Activated T-cell treated with anti-CD3 and anti-CD28 coated beads, Interleukin-2, amount 50 U/mL, for 24 hours (primary cell): ENCODE measurements around the gene BID.

Source experiments
- DNase-seq: peaks from one replicate; pipeline ENCODE4 v3.0.0-alpha.2; 2020
- H3K27ac Mint-ChIP-seq: 2 replicates; pipeline ENCODE4 v1.8.0; 2020; ENCODE audit warnings: mild to moderate bottlenecking, mixed read lengths
- H3K27me3 Mint-ChIP-seq: 2 replicates; pipeline ENCODE4 v1.8.0; 2020; ENCODE audit warnings: mixed read lengths
- H3K36me3 Mint-ChIP-seq: 2 replicates; pipeline ENCODE4 v1.8.0; 2020; ENCODE audit warnings: low read depth, mixed read lengths
- H3K4me1 Mint-ChIP-seq: 2 replicates; pipeline ENCODE4 v1.8.0; 2020; ENCODE audit warnings: low read depth, mixed read lengths
- H3K4me3 Mint-ChIP-seq: 2 replicates; pipeline ENCODE4 v1.8.0; 2020; ENCODE audit warnings: mild to moderate bottlenecking, moderate library complexity, mixed read lengths
- H3K9me3 Mint-ChIP-seq: 2 replicates; pipeline ENCODE4 v1.8.0; 2020; ENCODE audit warnings: mixed read lengths

BID gene

GRCh38 chr22:17774206-17774925 is at the start of gene BID:
Gene BID, minus strand, starts transcription at chr22:17774469. Its CDS starts 24,353 bp downstream, at chr22:17750116.
- Mint-ChIP-seq H3K4me1 (peaks cover 81% of the 10 kb centered on the region), H3K27me3 (peaks cover 2% of the 10 kb centered on the region), H3K9me3 (no peaks in the 10 kb centered on the region), H3K4me3 (peak within 1 kb of the TSS; percentile 82), H3K36me3 (peaks cover 11% of the 10 kb centered on the region), H3K27ac (peak within 1 kb of the TSS; percentile 66)
- DNase-seq: peak; percentile 62

- H3K4me3 Mint-ChIP-seq: no peak overlapping the region
- no peak overlapping the region for H3K27ac Mint-ChIP-seq
- no peaks in the 10 kb centered on the region for H3K4me1 Mint-ChIP-seq
- no peak for DNase-seq
- no peaks in the 10 kb centered on the region for H3K9me3 Mint-ChIP-seq
- H3K27me3 Mint-ChIP-seq: no peaks in the 10 kb centered on the region
- peaks cover 41% of the 10 kb centered on the region for H3K36me3 Mint-ChIP-seq
Measured at GRCh38 chr22:17823964-17824363, 49.7 kb upstream of the BID start.

- H3K27me3 Mint-ChIP-seq: no peaks in the 10 kb centered on the region
- H3K36me3 Mint-ChIP-seq: peaks cover 40% of the 10 kb centered on the region
- H3K9me3 Mint-ChIP-seq: no peaks in the 10 kb centered on the region
- H3K4me3 Mint-ChIP-seq: no peak overlapping the region
- H3K27ac Mint-ChIP-seq: no peak overlapping the region
- no peak for DNase-seq
- no peaks in the 10 kb centered on the region for H3K4me1 Mint-ChIP-seq
Measured at GRCh38 chr22:17823226-17823625, 49.0 kb upstream of the BID start.

GRCh38 chr22:17822087-17822486 is 47.8 kb upstream of the BID start:
- Mint-ChIP-seq H3K9me3 (no peaks in the 10 kb centered on the region), H3K4me1 (no peaks in the 10 kb centered on the region), H3K27me3 (no peaks in the 10 kb centered on the region), H3K27ac (no peak overlapping the region), H3K4me3 (no peak overlapping the region), H3K36me3 (peaks cover 37% of the 10 kb centered on the region)
- no peak for DNase-seq

- Mint-ChIP-seq H3K4me1 (no peaks in the 10 kb centered on the region), H3K27me3 (no peaks in the 10 kb centered on the region), H3K4me3 (no peak overlapping the region), H3K36me3 (peaks cover 38% of the 10 kb centered on the region), H3K27ac (peak overlapping the region; percentile 10), H3K9me3 (no peaks in the 10 kb centered on the region)
- no peak for DNase-seq
Measured at GRCh38 chr22:17820879-17821439, 46.7 kb upstream of the BID start.

- no peak overlapping the region for H3K27ac Mint-ChIP-seq
- no peaks in the 10 kb centered on the region for H3K9me3 Mint-ChIP-seq
Measured at GRCh38 chr22:17818649-17819048, 44.4 kb upstream of the BID start.

GRCh38 chr22:17818180-17818579 is 43.9 kb upstream of the BID start:
- Mint-ChIP-seq H3K27ac (no peak overlapping the region), H3K27me3 (no peaks in the 10 kb centered on the region), H3K4me3 (no peak overlapping the region), H3K9me3 (no peaks in the 10 kb centered on the region), H3K36me3 (peaks cover 53% of the 10 kb centered on the region), H3K4me1 (no peaks in the 10 kb centered on the region)
- no peak for DNase-seq

More at GRCh38 chr22:17818649-17819048, 44.4 kb upstream of the BID start:
- H3K4me3 Mint-ChIP-seq: no peak overlapping the region
- no peaks in the 10 kb centered on the region for H3K27me3 Mint-ChIP-seq
- peaks cover 48% of the 10 kb centered on the region for H3K36me3 Mint-ChIP-seq
- H3K4me1 Mint-ChIP-seq: no peaks in the 10 kb centered on the region
- DNase-seq: no peak

- H3K4me3 Mint-ChIP-seq: no peak overlapping the region
- no peak overlapping the region for H3K27ac Mint-ChIP-seq
- no peaks in the 10 kb centered on the region for H3K4me1 Mint-ChIP-seq
- no peaks in the 10 kb centered on the region for H3K27me3 Mint-ChIP-seq
- H3K9me3 Mint-ChIP-seq: no peaks in the 10 kb centered on the region
- peaks cover 55% of the 10 kb centered on the region for H3K36me3 Mint-ChIP-seq
- DNase-seq: no peak
Measured at GRCh38 chr22:17817511-17818065, 43.3 kb upstream of the BID start.

- peaks cover 58% of the 10 kb centered on the region for H3K36me3 Mint-ChIP-seq
Measured at GRCh38 chr22:17817079-17817478, 42.8 kb upstream of the BID start.

GRCh38 chr22:17816649-17817048 is 42.4 kb upstream of the BID start:
- no peak for DNase-seq
- H3K9me3 Mint-ChIP-seq: no peaks in the 10 kb centered on the region
- no peaks in the 10 kb centered on the region for H3K27me3 Mint-ChIP-seq
- peaks cover 58% of the 10 kb centered on the region for H3K36me3 Mint-ChIP-seq
- H3K4me1 Mint-ChIP-seq: no peaks in the 10 kb centered on the region
- no peak overlapping the region for H3K4me3 Mint-ChIP-seq
- no peak overlapping the region for H3K27ac Mint-ChIP-seq

More at GRCh38 chr22:17817079-17817478, 42.8 kb upstream of the BID start:
- Mint-ChIP-seq H3K27me3 (no peaks in the 10 kb centered on the region), H3K9me3 (no peaks in the 10 kb centered on the region), H3K4me1 (no peaks in the 10 kb centered on the region), H3K27ac (no peak overlapping the region), H3K4me3 (no peak overlapping the region)
- no peak for DNase-seq

GRCh38 chr22:17815703-17816254 is 41.5 kb upstream of the BID start:
- Mint-ChIP-seq H3K27me3 (no peaks in the 10 kb centered on the region), H3K9me3 (no peaks in the 10 kb centered on the region), H3K27ac (no peak overlapping the region), H3K4me3 (no peak overlapping the region), H3K36me3 (peaks cover 63% of the 10 kb centered on the region), H3K4me1 (no peaks in the 10 kb centered on the region)
- no peak for DNase-seq

- Mint-ChIP-seq H3K4me1 (no peaks in the 10 kb centered on the region), H3K27me3 (no peaks in the 10 kb centered on the region), H3K36me3 (peaks cover 65% of the 10 kb centered on the region), H3K27ac (no peak overlapping the region), H3K4me3 (no peak overlapping the region), H3K9me3 (no peaks in the 10 kb centered on the region)
- DNase-seq: no peak
Measured at GRCh38 chr22:17814830-17815229, 40.6 kb upstream of the BID start.

- Mint-ChIP-seq H3K4me3 (no peak overlapping the region), H3K36me3 (peaks cover 64% of the 10 kb centered on the region), H3K27ac (no peak overlapping the region), H3K9me3 (no peaks in the 10 kb centered on the region), H3K27me3 (no peaks in the 10 kb centered on the region), H3K4me1 (no peaks in the 10 kb centered on the region)
- no peak for DNase-seq
Measured at GRCh38 chr22:17814084-17814483, 39.8 kb upstream of the BID start.

GRCh38 chr22:17811119-17811518 is 36.9 kb upstream of the BID start:
- Mint-ChIP-seq H3K4me1 (no peaks in the 10 kb centered on the region), H3K27ac (no peak overlapping the region), H3K4me3 (no peak overlapping the region), H3K9me3 (no peaks in the 10 kb centered on the region), H3K27me3 (no peaks in the 10 kb centered on the region), H3K36me3 (peaks cover 75% of the 10 kb centered on the region)
- DNase-seq: no peak

- Mint-ChIP-seq H3K27me3 (no peaks in the 10 kb centered on the region), H3K27ac (no peak overlapping the region), H3K36me3 (peaks cover 74% of the 10 kb centered on the region), H3K4me1 (no peaks in the 10 kb centered on the region), H3K9me3 (no peaks in the 10 kb centered on the region), H3K4me3 (no peak overlapping the region)
- DNase-seq: no peak
Measured at GRCh38 chr22:17810570-17811116, 36.4 kb upstream of the BID start.
